ENCODE results near the gene SMPD1. TPM values are rescaled to one million over a fixed set of nuclear protein-coding genes. Genes with fewer than 3 reads are reported as not detected.

SMPD1 gene
- total RNA-seq, 4 donors from 2014 or later: 27.7 to 67.0 (median 43.2) TPM

DNA sequence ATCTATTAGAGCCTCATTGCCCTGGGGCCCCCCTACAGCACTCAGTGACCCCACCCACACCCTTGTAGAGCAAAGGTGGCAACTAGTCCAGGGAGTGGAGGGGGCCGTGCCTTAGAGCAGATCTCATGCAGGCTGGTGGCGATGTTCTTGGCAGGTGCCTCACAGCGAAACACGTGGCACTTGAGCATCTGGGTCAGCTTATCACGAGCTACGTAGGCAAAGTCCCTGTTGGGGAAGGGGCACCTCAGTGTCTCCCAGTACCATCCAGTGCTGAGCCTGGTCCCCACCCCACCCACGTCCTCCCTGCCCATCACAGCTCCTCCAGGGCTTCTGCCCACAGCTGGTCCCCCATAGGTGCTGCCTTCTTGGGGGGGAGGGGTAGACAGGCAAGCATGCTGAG is 11.2 kb downstream of the SMPD1 start:
- intact Hi-C loops (cut with DNase I; ENCODE audit: low total_unique reads): no loop called here
- Histone ChIP-seq H3K27ac (peak overlapping the region in 1 of 4 donors; percentile 23), H3K27me3 (no peaks in the 10 kb centered on the region), H3K36me3 (no peaks in the 10 kb centered on the region), H3K4me3 (no peak overlapping the region), H3K9me3 (no peaks in the 10 kb centered on the region), H3K4me1 (peaks cover 0 to 22% (median 5%) of the 10 kb centered on the region in 4 donors)
- DNase-seq: no peak
- 95% methylated on average over 7 of the region's 7 CpGs; no CpG with 5 or more reads in 1 of the 2 donors for WGBS, 2 donors (ENCODE audit: low coverage in 1 of 2)
- TF ChIP-seq POLR2AphosphoS5 (IDR thresholded peaks at IDR 0.05) (no peak), POLR2A (IDR thresholded peaks at IDR 0.05) (no peak), EP300 (IDR thresholded peaks at IDR 0.05; ENCODE audit: low read depth) (no peak)
- TF ChIP-seq, protein P1, sequence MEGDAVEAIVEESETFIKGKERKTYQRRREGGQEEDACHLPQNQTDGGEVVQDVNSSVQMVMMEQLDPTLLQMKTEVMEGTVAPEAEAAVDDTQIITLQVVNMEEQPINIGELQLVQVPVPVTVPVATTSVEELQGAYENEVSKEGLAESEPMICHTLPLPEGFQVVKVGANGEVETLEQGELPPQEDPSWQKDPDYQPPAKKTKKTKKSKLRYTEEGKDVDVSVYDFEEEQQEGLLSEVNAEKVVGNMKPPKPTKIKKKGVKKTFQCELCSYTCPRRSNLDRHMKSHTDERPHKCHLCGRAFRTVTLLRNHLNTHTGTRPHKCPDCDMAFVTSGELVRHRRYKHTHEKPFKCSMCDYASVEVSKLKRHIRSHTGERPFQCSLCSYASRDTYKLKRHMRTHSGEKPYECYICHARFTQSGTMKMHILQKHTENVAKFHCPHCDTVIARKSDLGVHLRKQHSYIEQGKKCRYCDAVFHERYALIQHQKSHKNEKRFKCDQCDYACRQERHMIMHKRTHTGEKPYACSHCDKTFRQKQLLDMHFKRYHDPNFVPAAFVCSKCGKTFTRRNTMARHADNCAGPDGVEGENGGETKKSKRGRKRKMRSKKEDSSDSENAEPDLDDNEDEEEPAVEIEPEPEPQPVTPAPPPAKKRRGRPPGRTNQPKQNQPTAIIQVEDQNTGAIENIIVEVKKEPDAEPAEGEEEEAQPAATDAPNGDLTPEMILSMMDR (IDR thresholded peaks at IDR 0.05): no peak
- in situ Hi-C loops (cut with MboI; ENCODE audit: low pct_ligation_motif_present in 1 of 4, low pct_unique_long_range_greater_than_20kb in 1 of 4, low sequenced_read_pairs in 3 of 4): no loop called here

DNA sequence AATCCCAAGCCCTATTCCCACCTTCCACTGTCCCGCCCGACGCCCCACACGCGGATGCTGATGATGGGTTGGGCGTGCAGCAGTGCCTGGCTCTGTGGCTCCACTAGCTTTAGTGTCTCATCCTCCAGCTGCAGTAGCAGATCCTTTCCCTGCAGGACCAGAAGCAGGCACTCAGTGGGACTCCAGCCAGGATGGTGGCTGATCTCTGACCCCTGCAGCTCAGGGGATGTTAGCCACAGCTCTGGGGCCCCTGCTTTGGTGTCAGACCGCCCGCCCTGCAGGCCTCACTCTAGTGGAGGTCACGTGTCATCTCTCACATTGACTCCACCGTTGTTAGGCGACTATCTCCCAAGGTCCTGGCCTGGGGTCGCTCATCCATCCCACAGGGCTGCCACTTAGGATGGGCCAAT is 11.8 kb downstream of the SMPD1 start:
- H3K4me3 ChIP-seq: no peak overlapping the region
- H3K27ac ChIP-seq: peak overlapping the region in 3 of 4 donors; percentile 13 to 26 (median 23)
- H3K36me3 ChIP-seq: no peaks in the 10 kb centered on the region
- no peak for TF ChIP-seq POLR2A (IDR thresholded peaks at IDR 0.05)
- TF ChIP-seq, protein P1 (IDR thresholded peaks at IDR 0.05): no peak
- TF ChIP-seq EP300 (IDR thresholded peaks at IDR 0.05; ENCODE audit: low read depth): no peak
- TF ChIP-seq POLR2AphosphoS5 (IDR thresholded peaks at IDR 0.05): no peak
- no peaks in the 10 kb centered on the region for H3K27me3 ChIP-seq
- in situ Hi-C loops (cut with MboI; ENCODE audit: low pct_ligation_motif_present in 1 of 4, low pct_unique_long_range_greater_than_20kb in 1 of 4, low sequenced_read_pairs in 3 of 4): no loop called here
- no peak for DNase-seq
- H3K4me1 ChIP-seq: peaks cover 0 to 22% (median 5%) of the 10 kb centered on the region in 4 donors
- intact Hi-C loops (cut with DNase I; ENCODE audit: low total_unique reads): no loop called here
- no peaks in the 10 kb centered on the region for H3K9me3 ChIP-seq
- WGBS, 2 donors (ENCODE audit: low coverage in 1 of 2): 91% methylated on average over 12 of the region's 12 CpGs; no CpG with 5 or more reads in 1 of the 2 donors

DNA sequence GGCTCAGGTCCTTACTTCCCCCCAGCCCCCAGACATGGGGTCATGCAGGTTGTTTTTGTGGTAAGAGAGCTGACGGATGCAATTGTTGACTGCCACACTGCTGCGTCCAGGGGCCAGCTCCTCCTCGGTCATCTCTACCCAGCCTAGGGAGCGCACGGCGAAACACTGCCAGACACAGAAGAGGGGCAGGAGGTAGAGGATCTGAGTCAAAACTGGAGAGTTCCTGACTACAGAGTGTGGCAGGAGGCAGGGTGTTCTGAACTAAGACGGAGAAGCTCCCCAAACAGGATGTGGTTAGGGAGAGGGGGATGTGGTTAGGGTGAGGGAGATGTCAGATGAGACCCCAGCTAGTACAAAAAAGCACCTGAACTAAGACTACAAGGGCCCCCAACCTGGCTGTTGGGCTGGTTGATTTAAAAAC is 12.3 kb downstream of the SMPD1 start:
- Histone ChIP-seq H3K9me3 (no peaks in the 10 kb centered on the region), H3K27ac (peak overlapping the region in 2 of 4 donors; percentile 30 to 31), H3K4me3 (no peak overlapping the region), H3K36me3 (no peaks in the 10 kb centered on the region), H3K27me3 (no peaks in the 10 kb centered on the region), H3K4me1 (peaks cover 0 to 17% (median 5%) of the 10 kb centered on the region in 4 donors)
- WGBS, 2 donors (ENCODE audit: low coverage in 1 of 2): 69% methylated on average over 6 of the region's 7 CpGs; no CpG with 5 or more reads in 1 of the 2 donors
- TF ChIP-seq, protein P1 (IDR thresholded peaks at IDR 0.05): no peak
- in situ Hi-C loops (cut with MboI; ENCODE audit: low pct_ligation_motif_present in 1 of 4, low pct_unique_long_range_greater_than_20kb in 1 of 4, low sequenced_read_pairs in 3 of 4): no loop called here
- DNase-seq: peak; percentile 57
- intact Hi-C loops (cut with DNase I; ENCODE audit: low total_unique reads): no loop called here

DNA sequence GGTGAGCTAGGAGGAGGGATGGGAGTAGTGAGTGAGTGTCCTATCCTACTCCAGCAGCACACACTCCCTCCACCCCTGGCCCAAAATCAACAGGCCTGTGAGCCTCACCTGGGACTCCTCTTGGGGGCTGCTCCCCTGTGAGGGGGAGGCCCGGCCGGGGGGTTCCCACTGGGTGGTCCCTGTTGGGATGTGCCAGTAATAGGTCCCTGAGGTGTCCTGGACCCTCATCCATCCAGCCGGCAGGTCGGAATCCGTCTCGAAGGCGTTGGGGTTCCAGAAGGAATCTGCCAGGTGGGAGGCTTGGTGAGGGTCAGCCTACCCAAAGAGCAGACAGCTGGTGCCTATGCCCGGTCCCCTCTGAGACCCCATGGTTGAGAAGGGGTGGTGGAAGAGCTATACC is 13.3 kb downstream of the SMPD1 start:
- H3K9me3 ChIP-seq: no peaks in the 10 kb centered on the region
- no peaks in the 10 kb centered on the region for H3K27me3 ChIP-seq
- 95% methylated on average over 8 of the region's 8 CpGs; no CpG with 5 or more reads in 1 of the 2 donors for WGBS, 2 donors (ENCODE audit: low coverage in 1 of 2)
- H3K4me3 ChIP-seq: no peak overlapping the region
- H3K36me3 ChIP-seq: no peaks in the 10 kb centered on the region
- peaks cover 0 to 15% (median 5%) of the 10 kb centered on the region in 4 donors for H3K4me1 ChIP-seq
- intact Hi-C loops (cut with DNase I; ENCODE audit: low total_unique reads): no loop called here
- TF ChIP-seq POLR2AphosphoS5 (IDR thresholded peaks at IDR 0.05): no peak
- no peak for DNase-seq
- peak overlapping the region in 2 of 4 donors; percentile 31 to 34 for H3K27ac ChIP-seq
- in situ Hi-C loops (cut with MboI; ENCODE audit: low pct_ligation_motif_present in 1 of 4, low pct_unique_long_range_greater_than_20kb in 1 of 4, low sequenced_read_pairs in 3 of 4): no loop called here

All from transverse colon (tissue), 4 donors.